SU-DHL-6 (cell line): ENCODE measurements around the gene WDPCP.

ENCODE experiments used
- EZH2phosphoT487 ChIP-seq: fragments of 200-600 bp; sonication (generic), shearing (Covaris generic); conservative IDR thresholded peaks from 2 replicates; pipeline ENCODE4 v1.6.1; 2018; ENCODE audit warnings: mild to moderate bottlenecking, antibody characterized with exemption, low read length, moderate library complexity, mixed read lengths
- TF ChIP-seq, protein P1 (sequence below): fragments of 200-600 bp; sonication (generic); IDR thresholded peaks from one replicate; pipeline ENCODE4 v1.5.1; 2017; ENCODE audit warnings: antibody characterized with exemption, mild to moderate bottlenecking, low read length, moderate library complexity; ENCODE audit not compliant: insufficient read depth, poor library complexity, severe bottlenecking

DNA sequence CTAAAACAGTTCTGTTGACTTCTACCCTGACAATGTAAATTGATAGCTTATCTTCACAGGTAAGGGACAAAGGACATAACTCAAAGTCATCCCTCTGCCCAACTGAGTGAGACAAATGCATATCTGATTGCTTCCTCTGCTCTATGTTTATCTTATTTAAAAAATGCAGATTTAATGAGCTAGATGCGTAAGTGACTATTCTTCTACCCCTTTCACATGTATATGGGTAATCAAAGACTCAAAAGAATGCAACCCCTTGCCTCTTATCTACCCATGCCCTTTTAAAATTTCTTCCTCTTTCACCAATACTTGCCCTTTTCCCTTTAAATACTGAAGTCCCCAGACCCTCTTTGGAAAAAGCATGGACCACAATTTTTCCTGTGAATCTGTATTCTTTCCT is 253.4 kb downstream of the WDPCP start:
- TF ChIP-seq, protein P1, sequence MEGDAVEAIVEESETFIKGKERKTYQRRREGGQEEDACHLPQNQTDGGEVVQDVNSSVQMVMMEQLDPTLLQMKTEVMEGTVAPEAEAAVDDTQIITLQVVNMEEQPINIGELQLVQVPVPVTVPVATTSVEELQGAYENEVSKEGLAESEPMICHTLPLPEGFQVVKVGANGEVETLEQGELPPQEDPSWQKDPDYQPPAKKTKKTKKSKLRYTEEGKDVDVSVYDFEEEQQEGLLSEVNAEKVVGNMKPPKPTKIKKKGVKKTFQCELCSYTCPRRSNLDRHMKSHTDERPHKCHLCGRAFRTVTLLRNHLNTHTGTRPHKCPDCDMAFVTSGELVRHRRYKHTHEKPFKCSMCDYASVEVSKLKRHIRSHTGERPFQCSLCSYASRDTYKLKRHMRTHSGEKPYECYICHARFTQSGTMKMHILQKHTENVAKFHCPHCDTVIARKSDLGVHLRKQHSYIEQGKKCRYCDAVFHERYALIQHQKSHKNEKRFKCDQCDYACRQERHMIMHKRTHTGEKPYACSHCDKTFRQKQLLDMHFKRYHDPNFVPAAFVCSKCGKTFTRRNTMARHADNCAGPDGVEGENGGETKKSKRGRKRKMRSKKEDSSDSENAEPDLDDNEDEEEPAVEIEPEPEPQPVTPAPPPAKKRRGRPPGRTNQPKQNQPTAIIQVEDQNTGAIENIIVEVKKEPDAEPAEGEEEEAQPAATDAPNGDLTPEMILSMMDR, result no peak
- TF ChIP-seq EZH2phosphoT487, result no peak
